ENCODE results near the gene BLOC1S1.

Gene BLOC1S1

GRCh38 chr12:55684761-55685370, 31.0 kb upstream of the BLOC1S1 start:
- no peak overlapping the region for H3K4me3 ChIP-seq (ENCODE audit: low read depth in 1 of 2, low read length in 2 of 2)
- H3K36me3 ChIP-seq (ENCODE audit: control insufficient read depth in 1 of 2, insufficient read depth in 2 of 2, low read length in 2 of 2), result peaks cover 6 to 28% of the 10 kb centered on the region in 2 donors
- H3K27me3 ChIP-seq (ENCODE audit: low read depth, low read length), result no peaks in the 10 kb centered on the region

GRCh38 chr12:55685671-55686070, 30.2 kb upstream of the BLOC1S1 start:
- H3K27ac ChIP-seq (ENCODE audit: low read length), result no peak overlapping the region
- no peak overlapping the region for H3K4me3 ChIP-seq (ENCODE audit: low read depth in 1 of 2, low read length in 2 of 2)
- H3K9me3 ChIP-seq (ENCODE audit: control insufficient read depth in 1 of 2, low read length in 2 of 2), result no peaks in the 10 kb centered on the region
- H3K27me3 ChIP-seq (ENCODE audit: low read depth, low read length), result no peaks in the 10 kb centered on the region
- peaks cover 6 to 28% of the 10 kb centered on the region in 2 donors for H3K36me3 ChIP-seq (ENCODE audit: control insufficient read depth in 1 of 2, insufficient read depth in 2 of 2, low read length in 2 of 2)
- peaks cover 0 to 10% of the 10 kb centered on the region in 2 donors for H3K4me1 ChIP-seq (ENCODE audit: control insufficient read depth in 1 of 2, insufficient read depth in 2 of 2, low read length in 2 of 2)

More at GRCh38 chr12:55684761-55685370, 31.0 kb upstream of the BLOC1S1 start:
- Histone ChIP-seq H3K27ac (ENCODE audit: low read length) (no peak overlapping the region), H3K9me3 (ENCODE audit: control insufficient read depth in 1 of 2, low read length in 2 of 2) (no peaks in the 10 kb centered on the region), H3K4me1 (ENCODE audit: control insufficient read depth in 1 of 2, insufficient read depth in 2 of 2, low read length in 2 of 2) (peaks cover 0 to 10% of the 10 kb centered on the region in 2 donors)

- no peaks in the 10 kb centered on the region for H3K27me3 ChIP-seq (ENCODE audit: low read depth, low read length)
- H3K36me3 ChIP-seq (ENCODE audit: control insufficient read depth in 1 of 2, insufficient read depth in 2 of 2, low read length in 2 of 2), result peaks cover 6 to 28% of the 10 kb centered on the region in 2 donors
- no peak overlapping the region for H3K27ac ChIP-seq (ENCODE audit: low read length)
- peaks cover 0 to 5% of the 10 kb centered on the region in 2 donors for H3K4me1 ChIP-seq (ENCODE audit: control insufficient read depth in 1 of 2, insufficient read depth in 2 of 2, low read length in 2 of 2)
- no peaks in the 10 kb centered on the region for H3K9me3 ChIP-seq (ENCODE audit: control insufficient read depth in 1 of 2, low read length in 2 of 2)
- H3K4me3 ChIP-seq (ENCODE audit: low read depth in 1 of 2, low read length in 2 of 2), result no peak overlapping the region
These were observed 29.4 kb upstream of the BLOC1S1 start for GRCh38 chr12:55686366-55687010.

GRCh38 chr12:55687746-55688145, 28.1 kb upstream of the BLOC1S1 start:
- Histone ChIP-seq H3K36me3 (ENCODE audit: control insufficient read depth in 1 of 2, insufficient read depth in 2 of 2, low read length in 2 of 2) (peaks cover 6 to 40% of the 10 kb centered on the region in 2 donors), H3K27ac (ENCODE audit: low read length) (no peak overlapping the region), H3K9me3 (ENCODE audit: control insufficient read depth in 1 of 2, low read length in 2 of 2) (no peaks in the 10 kb centered on the region), H3K4me3 (ENCODE audit: low read depth in 1 of 2, low read length in 2 of 2) (no peak overlapping the region), H3K4me1 (ENCODE audit: control insufficient read depth in 1 of 2, insufficient read depth in 2 of 2, low read length in 2 of 2) (no peaks in the 10 kb centered on the region), H3K27me3 (ENCODE audit: low read depth, low read length) (no peaks in the 10 kb centered on the region)

- no peak overlapping the region for H3K27ac ChIP-seq (ENCODE audit: low read length)
- H3K4me3 ChIP-seq (ENCODE audit: low read depth in 1 of 2, low read length in 2 of 2), result no peak overlapping the region
- no peaks in the 10 kb centered on the region for H3K27me3 ChIP-seq (ENCODE audit: low read depth, low read length)
- peaks cover 9 to 52% of the 10 kb centered on the region in 2 donors for H3K36me3 ChIP-seq (ENCODE audit: control insufficient read depth in 1 of 2, insufficient read depth in 2 of 2, low read length in 2 of 2)
- no peaks in the 10 kb centered on the region for H3K9me3 ChIP-seq (ENCODE audit: control insufficient read depth in 1 of 2, low read length in 2 of 2)
- H3K4me1 ChIP-seq (ENCODE audit: control insufficient read depth in 1 of 2, insufficient read depth in 2 of 2, low read length in 2 of 2), result no peaks in the 10 kb centered on the region
These were observed 26.9 kb upstream of the BLOC1S1 start for GRCh38 chr12:55688716-55689655.

GRCh38 chr12:55692631-55693322, 23.1 kb upstream of the BLOC1S1 start:
- H3K36me3 ChIP-seq (ENCODE audit: control insufficient read depth in 1 of 2, insufficient read depth in 2 of 2, low read length in 2 of 2), result peaks cover 8 to 66% of the 10 kb centered on the region in 2 donors
- H3K9me3 ChIP-seq (ENCODE audit: control insufficient read depth in 1 of 2, low read length in 2 of 2), result no peaks in the 10 kb centered on the region
- H3K27ac ChIP-seq (ENCODE audit: low read length), result no peak overlapping the region
- no peaks in the 10 kb centered on the region for H3K4me1 ChIP-seq (ENCODE audit: control insufficient read depth in 1 of 2, insufficient read depth in 2 of 2, low read length in 2 of 2)
- no peak overlapping the region for H3K4me3 ChIP-seq (ENCODE audit: low read depth in 1 of 2, low read length in 2 of 2)
- no peaks in the 10 kb centered on the region for H3K27me3 ChIP-seq (ENCODE audit: low read depth, low read length)

GRCh38 chr12:55693323-55694187, 22.3 kb upstream of the BLOC1S1 start:
- Histone ChIP-seq H3K27ac (ENCODE audit: low read length) (no peak overlapping the region), H3K36me3 (ENCODE audit: control insufficient read depth in 1 of 2, insufficient read depth in 2 of 2, low read length in 2 of 2) (peaks cover 8 to 65% of the 10 kb centered on the region in 2 donors), H3K4me1 (ENCODE audit: control insufficient read depth in 1 of 2, insufficient read depth in 2 of 2, low read length in 2 of 2) (no peaks in the 10 kb centered on the region), H3K4me3 (ENCODE audit: low read depth in 1 of 2, low read length in 2 of 2) (no peak overlapping the region), H3K9me3 (ENCODE audit: control insufficient read depth in 1 of 2, low read length in 2 of 2) (no peaks in the 10 kb centered on the region), H3K27me3 (ENCODE audit: low read depth, low read length) (no peaks in the 10 kb centered on the region)

- peaks cover 8 to 62% of the 10 kb centered on the region in 2 donors for H3K36me3 ChIP-seq (ENCODE audit: control insufficient read depth in 1 of 2, insufficient read depth in 2 of 2, low read length in 2 of 2)
- no peaks in the 10 kb centered on the region for H3K4me1 ChIP-seq (ENCODE audit: control insufficient read depth in 1 of 2, insufficient read depth in 2 of 2, low read length in 2 of 2)
- H3K27ac ChIP-seq (ENCODE audit: low read length), result no peak overlapping the region
- H3K27me3 ChIP-seq (ENCODE audit: low read depth, low read length), result no peaks in the 10 kb centered on the region
- no peak overlapping the region for H3K4me3 ChIP-seq (ENCODE audit: low read depth in 1 of 2, low read length in 2 of 2)
- no peaks in the 10 kb centered on the region for H3K9me3 ChIP-seq (ENCODE audit: control insufficient read depth in 1 of 2, low read length in 2 of 2)
These were observed 21.7 kb upstream of the BLOC1S1 start for GRCh38 chr12:55694188-55694515.

- Histone ChIP-seq H3K36me3 (ENCODE audit: control insufficient read depth in 1 of 2, insufficient read depth in 2 of 2, low read length in 2 of 2) (peaks cover 8 to 62% of the 10 kb centered on the region in 2 donors), H3K9me3 (ENCODE audit: control insufficient read depth in 1 of 2, low read length in 2 of 2) (no peaks in the 10 kb centered on the region), H3K27me3 (ENCODE audit: low read depth, low read length) (no peaks in the 10 kb centered on the region), H3K4me3 (ENCODE audit: low read depth in 1 of 2, low read length in 2 of 2) (no peak overlapping the region), H3K27ac (ENCODE audit: low read length) (no peak overlapping the region), H3K4me1 (ENCODE audit: control insufficient read depth in 1 of 2, insufficient read depth in 2 of 2, low read length in 2 of 2) (no peaks in the 10 kb centered on the region)
These were observed 21.2 kb upstream of the BLOC1S1 start for GRCh38 chr12:55694651-55695050.

- Histone ChIP-seq H3K9me3 (ENCODE audit: control insufficient read depth in 1 of 2, low read length in 2 of 2) (no peaks in the 10 kb centered on the region), H3K36me3 (ENCODE audit: control insufficient read depth in 1 of 2, insufficient read depth in 2 of 2, low read length in 2 of 2) (peaks cover 8 to 65% of the 10 kb centered on the region in 2 donors), H3K4me1 (ENCODE audit: control insufficient read depth in 1 of 2, insufficient read depth in 2 of 2, low read length in 2 of 2) (no peaks in the 10 kb centered on the region), H3K4me3 (ENCODE audit: low read depth in 1 of 2, low read length in 2 of 2) (no peak overlapping the region), H3K27ac (ENCODE audit: low read length) (no peak overlapping the region), H3K27me3 (ENCODE audit: low read depth, low read length) (no peaks in the 10 kb centered on the region)
These were observed 20.5 kb upstream of the BLOC1S1 start for GRCh38 chr12:55695349-55695748.
